Measurements from ENCODE around the gene CD48. TPM values are rescaled to one million over a fixed set of nuclear protein-coding genes. Genes with fewer than 3 reads are reported as not detected.

CD48 gene
- total and polyA plus RNA-seq, 7 experiments from 2014 or later = 200 to 438 (median 353) TPM

DNA sequence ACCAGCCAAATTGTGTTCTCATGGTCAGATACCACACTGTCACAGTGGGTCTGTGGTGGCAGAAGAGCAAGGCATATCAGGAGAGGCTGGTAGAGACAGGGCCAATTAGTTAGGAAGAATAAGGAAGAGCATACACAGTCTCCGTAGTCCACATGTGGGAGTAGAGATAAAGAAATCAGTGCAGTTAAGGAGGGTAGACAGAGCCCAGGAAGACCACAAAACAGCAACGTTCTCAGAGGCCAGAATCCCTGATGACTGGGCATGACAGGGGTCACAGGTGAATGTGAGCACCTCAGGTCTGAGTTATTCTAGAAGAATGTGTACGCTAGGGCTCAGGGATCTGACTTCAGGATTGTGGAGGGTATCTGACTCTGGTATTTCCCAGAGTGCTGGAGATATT, 31.7 kb downstream of the CD48 start:
- CTCF ChIA-PET = interaction anchor here (0.6 to 6.3 kb wide), 19 partner anchors 12 to 311 kb away, joined by 3 to 104 read pairs (median 6); no protein-coding TSS in a partner anchor
- intact Hi-C loops (cut with micrococcal nuclease) = no loop called here
- no peak overlapping the region for H3K4me3 Mint-ChIP-seq
- H3K36me3 ChIP-seq (ENCODE audit: control insufficient read depth in 2 of 3, insufficient read depth in 3 of 3, low read length in 3 of 3) = peaks cover 23 to 74% (median 31%) of the 10 kb centered on the region in 3 experiments
- peak overlapping the region; percentile 15 for H3K27ac ChIP-seq (ENCODE audit: low read depth, low read length)
- no peaks in the 10 kb centered on the region for H3K9me3 ChIP-seq (ENCODE audit: control insufficient read depth in 2 of 3, low read length in 3 of 3)
- H3K27me3 ChIP-seq (ENCODE audit: control insufficient read depth in 2 of 2, insufficient read depth in 2 of 2, low read length in 2 of 2) = no peaks in the 10 kb centered on the region
- H3K4me1 ChIP-seq (ENCODE audit: control insufficient read depth in 2 of 2, insufficient read depth in 2 of 2, low read length in 2 of 2) = peaks cover 39 to 44% of the 10 kb centered on the region in 2 donors
- no peak for DNase-seq
- H3K36me3 Mint-ChIP-seq = peaks cover 15 to 63% (median 25%) of the 10 kb centered on the region in 5 donors
- H3K27me3 Mint-ChIP-seq = no peaks in the 10 kb centered on the region
- ATAC-seq = no peak
- POLR2A ChIA-PET = interaction anchor here (1.0 to 2.0 kb wide), 3 partner anchors 8 to 88 kb away, joined by 3 to 10 read pairs (median 5); no protein-coding TSS in a partner anchor
- peaks cover 38 to 82% (median 39%) of the 10 kb centered on the region in 7 donors for H3K4me1 Mint-ChIP-seq
- peak overlapping the region in 8 of 9 donors; percentile 47 to 89 (median 71) for H3K27ac Mint-ChIP-seq
- H3K9me3 Mint-ChIP-seq = no peaks in the 10 kb centered on the region
- no peak overlapping the region for H3K4me3 ChIP-seq (ENCODE audit: low read length)

DNA sequence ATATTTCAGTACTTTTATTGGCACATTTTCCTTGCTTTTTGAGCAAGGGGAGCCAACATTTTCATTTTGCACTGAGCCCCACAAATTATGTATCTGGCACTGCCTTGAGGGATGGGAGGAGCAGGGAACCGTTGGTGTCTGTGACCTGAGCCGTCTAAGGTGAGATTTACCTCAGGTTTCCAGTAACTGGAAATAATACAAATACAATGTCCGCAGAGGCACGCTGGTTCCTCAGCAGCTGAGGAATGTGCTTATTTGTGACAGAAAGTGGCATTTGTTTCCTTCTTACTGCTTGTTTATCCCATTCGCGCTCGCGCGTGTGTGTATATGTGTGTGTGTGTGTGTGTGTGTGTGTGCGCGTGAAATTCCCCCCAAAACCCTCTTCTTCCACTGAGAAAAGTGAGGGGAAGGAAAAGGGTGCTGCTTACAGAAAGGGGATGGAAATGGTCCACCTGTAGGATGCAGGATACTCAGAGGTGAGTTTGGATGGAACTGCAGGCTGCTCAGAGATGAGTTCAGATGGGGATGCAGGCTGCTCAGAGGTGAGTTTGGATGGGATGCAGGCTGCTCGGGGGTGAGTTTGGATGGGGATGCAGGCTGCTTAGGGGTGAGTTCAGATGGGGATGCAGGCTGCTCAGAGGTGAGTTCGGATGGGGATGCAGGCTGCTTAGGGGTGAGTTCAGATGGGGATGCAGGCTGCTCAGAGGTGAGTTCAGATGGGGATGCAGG, 34.6 kb downstream of the CD48 start:
- Mint-ChIP-seq H3K36me3 (peaks cover 14 to 40% (median 15%) of the 10 kb centered on the region in 5 donors), H3K27ac (peak overlapping the region in 8 of 9 donors; percentile 37 to 72 (median 58)), H3K4me1 (peaks cover 9 to 53% (median 13%) of the 10 kb centered on the region in 7 donors), H3K27me3 (no peaks in the 10 kb centered on the region), H3K9me3 (no peaks in the 10 kb centered on the region), H3K4me3 (no peak overlapping the region)
- intact Hi-C loops (cut with micrococcal nuclease) = no loop called here
- CTCF ChIA-PET = no interaction called here
- POLR2A ChIA-PET = no interaction called here
- Histone ChIP-seq H3K27ac (ENCODE audit: low read depth, low read length) (no peak overlapping the region), H3K9me3 (ENCODE audit: control insufficient read depth in 2 of 3, low read length in 3 of 3) (no peaks in the 10 kb centered on the region), H3K4me3 (ENCODE audit: low read length) (no peak overlapping the region), H3K36me3 (ENCODE audit: control insufficient read depth in 2 of 3, insufficient read depth in 3 of 3, low read length in 3 of 3) (peaks cover 17 to 56% (median 31%) of the 10 kb centered on the region in 3 experiments), H3K27me3 (ENCODE audit: control insufficient read depth in 2 of 2, insufficient read depth in 2 of 2, low read length in 2 of 2) (no peaks in the 10 kb centered on the region), H3K4me1 (ENCODE audit: control insufficient read depth in 2 of 2, insufficient read depth in 2 of 2, low read length in 2 of 2) (peaks cover 31 to 43% of the 10 kb centered on the region in 2 donors)
- ATAC-seq = no peak
- no peak for DNase-seq

DNA sequence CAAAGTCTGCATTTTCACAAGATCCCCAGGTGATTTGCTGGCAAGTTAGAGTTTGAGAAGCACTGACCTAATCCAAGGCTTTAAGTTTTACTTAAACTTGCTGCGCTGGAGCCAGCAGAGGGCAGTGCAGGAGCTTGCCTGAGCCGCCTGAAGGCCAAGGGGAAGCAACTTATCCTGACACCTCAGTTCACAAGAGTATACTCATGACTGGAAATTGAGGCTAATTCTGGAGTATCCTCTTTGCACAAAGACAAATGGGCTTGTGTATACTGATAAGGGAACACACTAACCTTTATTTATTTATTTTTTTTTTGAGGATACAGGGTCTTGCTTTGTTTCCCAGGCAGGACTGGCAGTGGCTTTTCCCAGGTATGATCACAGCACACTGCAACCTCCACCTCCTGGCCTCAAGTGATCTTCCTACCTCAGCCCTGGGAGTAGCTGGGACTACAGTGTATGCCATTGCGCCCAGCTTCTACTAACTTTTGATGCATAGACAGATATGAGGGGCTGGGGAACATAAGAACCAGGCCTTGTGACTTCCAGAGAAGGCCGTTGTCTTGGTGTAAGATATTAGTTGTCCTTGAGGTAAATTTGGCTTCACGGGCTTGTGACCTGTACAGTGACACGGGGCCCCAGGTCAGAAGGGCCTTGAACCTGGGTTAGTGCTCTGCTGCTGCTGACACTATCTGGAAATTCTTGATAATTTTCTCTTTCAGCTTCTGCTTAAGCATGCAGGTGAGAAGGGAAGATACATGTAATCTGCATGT, 35.8 kb downstream of the CD48 start:
- H3K9me3 ChIP-seq (ENCODE audit: control insufficient read depth in 2 of 3, low read length in 3 of 3) = no peaks in the 10 kb centered on the region
- CTCF ChIA-PET = interaction anchor here (0.6 to 5.7 kb wide), 35 partner anchors 8 to 394 kb away, joined by 3 to 67 read pairs (median 6); partner anchors contain the start of genes ARHGAP30, CD48, LY9 and SLAMF1
- no peaks in the 10 kb centered on the region for H3K27me3 ChIP-seq (ENCODE audit: control insufficient read depth in 2 of 2, insufficient read depth in 2 of 2, low read length in 2 of 2)
- Mint-ChIP-seq H3K27ac (peak overlapping the region in 3 of 9 donors; percentile 69 to 93 (median 88)), H3K4me3 (peak overlapping the region in 7 of 10 donors; percentile 23 to 54 (median 39)), H3K27me3 (no peaks in the 10 kb centered on the region), H3K36me3 (peaks cover 10 to 37% (median 13%) of the 10 kb centered on the region in 5 donors), H3K9me3 (no peaks in the 10 kb centered on the region), H3K4me1 (peaks cover under 1 to 47% (median 8%) of the 10 kb centered on the region in 7 donors)
- DNase-seq = peak; percentile 52 to 74 (median 67)
- peak overlapping the region; percentile 56 for H3K27ac ChIP-seq (ENCODE audit: low read depth, low read length)
- ATAC-seq = peak; percentile 92
- H3K4me3 ChIP-seq (ENCODE audit: low read length) = no peak overlapping the region
- H3K4me1 ChIP-seq (ENCODE audit: control insufficient read depth in 2 of 2, insufficient read depth in 2 of 2, low read length in 2 of 2) = peaks cover 26 to 41% of the 10 kb centered on the region in 2 donors
- POLR2A ChIA-PET = interaction anchor here (0.6 to 5.4 kb wide), 14 partner anchors 8 to 122 kb away, joined by 3 to 59 read pairs (median 4); partner anchors contain the start of genes LY9 and SLAMF1
- intact Hi-C loops (cut with micrococcal nuclease) = loop anchor here (1.0 to 2.0 kb wide), 8 partner anchors 7 to 247 kb away; partner anchors contain the start of gene SLAMF1 (in 1 of the 2)
- peaks cover 12 to 44% (median 18%) of the 10 kb centered on the region in 3 experiments for H3K36me3 ChIP-seq (ENCODE audit: control insufficient read depth in 2 of 3, insufficient read depth in 3 of 3, low read length in 3 of 3)

- Mint-ChIP-seq H3K4me1 (peaks cover 5 to 43% (median 14%) of the 10 kb centered on the region in 7 donors), H3K4me3 (no peak overlapping the region), H3K27ac (no peak overlapping the region), H3K9me3 (peaks cover 0 to 6% (median 0%) of the 10 kb centered on the region in 11 donors), H3K27me3 (no peaks in the 10 kb centered on the region), H3K36me3 (peaks cover 10 to 35% (median 19%) of the 10 kb centered on the region in 5 donors)
- Histone ChIP-seq H3K27me3 (ENCODE audit: control insufficient read depth in 2 of 2, insufficient read depth in 2 of 2, low read length in 2 of 2) (no peaks in the 10 kb centered on the region), H3K9me3 (ENCODE audit: control insufficient read depth in 2 of 3, low read length in 3 of 3) (no peaks in the 10 kb centered on the region), H3K4me1 (ENCODE audit: control insufficient read depth in 2 of 2, insufficient read depth in 2 of 2, low read length in 2 of 2) (peaks cover 26 to 41% of the 10 kb centered on the region in 2 donors), H3K4me3 (ENCODE audit: low read length) (no peak overlapping the region), H3K27ac (ENCODE audit: low read depth, low read length) (no peak overlapping the region), H3K36me3 (ENCODE audit: control insufficient read depth in 2 of 3, insufficient read depth in 3 of 3, low read length in 3 of 3) (peaks cover 0 to 29% (median 5%) of the 10 kb centered on the region in 3 experiments)
- CTCF ChIA-PET = interaction anchor here (0.6 to 5.7 kb wide), 22 partner anchors 9 to 278 kb away, joined by 3 to 67 read pairs (median 7); partner anchors contain the start of genes CD48 and SLAMF1
- ATAC-seq = no peak
- intact Hi-C loops (cut with micrococcal nuclease) = loop anchor here (2.0 to 5.0 kb wide), 6 partner anchors 18 to 247 kb away; partner anchors contain the start of gene SLAMF1 (in 1 of the 2)
- DNase-seq = no peak
- POLR2A ChIA-PET = interaction anchor here (0.6 to 5.4 kb wide), 13 partner anchors 9 to 330 kb away, joined by 3 to 59 read pairs (median 3); partner anchors contain the start of genes CD48 and SLAMF1
Observed at GRCh38 chr1:160674415-160674814, 37.2 kb downstream of the CD48 start.

DNA sequence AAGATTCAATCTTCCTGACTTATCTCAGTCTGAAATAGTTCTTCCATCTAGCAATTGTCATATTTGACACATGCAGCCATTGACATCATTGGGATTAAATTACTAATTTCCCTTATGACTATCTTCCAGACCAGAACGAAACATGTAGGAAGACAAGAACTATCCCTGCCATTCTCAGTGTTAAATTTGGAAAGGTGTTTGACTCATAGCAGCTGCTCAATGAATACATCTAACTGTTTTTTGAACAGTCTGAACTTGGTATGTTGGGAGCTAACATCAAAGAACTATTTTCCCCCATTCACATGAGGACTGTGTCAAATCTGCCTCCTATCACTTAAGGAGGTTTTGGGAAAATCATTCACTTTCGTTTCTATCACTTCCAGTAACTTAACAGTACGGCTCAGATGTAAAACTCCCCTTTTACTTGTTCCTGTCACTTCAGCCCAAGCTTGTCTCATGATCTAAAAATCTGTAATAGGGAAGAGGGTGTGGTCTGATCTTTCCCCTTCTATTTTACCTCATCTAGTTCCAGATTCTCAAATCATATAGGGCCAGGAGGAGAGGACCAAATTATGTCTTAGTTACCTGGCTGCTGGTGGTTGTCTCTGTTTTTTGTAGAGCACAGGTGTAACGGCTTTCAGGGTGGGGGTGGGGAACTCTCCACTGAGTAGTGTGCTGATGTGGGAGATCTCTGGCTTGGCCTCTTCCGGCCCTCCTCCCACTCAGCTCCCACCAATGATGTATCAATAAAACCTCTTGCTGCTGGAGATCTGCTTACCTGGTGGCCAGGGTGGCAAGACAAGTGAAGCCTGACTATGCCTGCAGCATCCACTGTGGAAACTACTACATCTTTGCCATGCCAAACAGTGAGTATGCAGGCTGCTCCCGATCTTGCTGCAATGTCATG, 38.6 kb downstream of the CD48 start:
- peaks cover 5 to 28% (median 16%) of the 10 kb centered on the region in 5 donors for H3K36me3 Mint-ChIP-seq
- POLR2A ChIA-PET = interaction anchor here (0.7 to 5.4 kb wide), 15 partner anchors 8 to 444 kb away, joined by 3 to 59 read pairs (median 4); partner anchors contain the start of genes CD48 and SLAMF1
- no peak overlapping the region for H3K4me3 Mint-ChIP-seq
- DNase-seq (peak in 5 of 9 donors; percentile 19 to 46 (median 27)), ATAC-seq (peak; percentile 60)
- CTCF ChIA-PET = interaction anchor here (0.7 to 5.7 kb wide), 14 partner anchors 7 to 538 kb away, joined by 3 to 67 read pairs (median 6); partner anchors contain the start of gene SLAMF1
- peak overlapping the region; percentile 56 for H3K27ac ChIP-seq (ENCODE audit: low read depth, low read length)
- H3K27ac Mint-ChIP-seq = no peak overlapping the region
- peak overlapping the region; percentile 11 for H3K4me3 ChIP-seq (ENCODE audit: low read length)
- no peaks in the 10 kb centered on the region for H3K9me3 ChIP-seq (ENCODE audit: control insufficient read depth in 2 of 3, low read length in 3 of 3)
- H3K36me3 ChIP-seq (ENCODE audit: control insufficient read depth in 2 of 3, insufficient read depth in 3 of 3, low read length in 3 of 3) = peaks cover 0 to 17% (median 5%) of the 10 kb centered on the region in 3 experiments
- peaks cover 26 to 41% of the 10 kb centered on the region in 2 donors for H3K4me1 ChIP-seq (ENCODE audit: control insufficient read depth in 2 of 2, insufficient read depth in 2 of 2, low read length in 2 of 2)
- H3K4me1 Mint-ChIP-seq = peaks cover 7 to 35% (median 15%) of the 10 kb centered on the region in 7 donors
- no peaks in the 10 kb centered on the region for H3K27me3 Mint-ChIP-seq
- peaks cover 0 to 6% (median 0%) of the 10 kb centered on the region in 11 donors for H3K9me3 Mint-ChIP-seq
- no peaks in the 10 kb centered on the region for H3K27me3 ChIP-seq (ENCODE audit: control insufficient read depth in 2 of 2, insufficient read depth in 2 of 2, low read length in 2 of 2)
- intact Hi-C loops (cut with micrococcal nuclease) = loop anchor here (1.0 to 5.0 kb wide), 7 partner anchors 8 to 246 kb away; no protein-coding TSS in a partner anchor
